ENCODE measurements around the gene SAMSN1.
"Not testable (repeated sequence)": the region's sequence is repeated elsewhere in the genome, so short reads cannot be mapped to it uniquely, and the experiment has no call there.

The SAMSN1 gene

DNA sequence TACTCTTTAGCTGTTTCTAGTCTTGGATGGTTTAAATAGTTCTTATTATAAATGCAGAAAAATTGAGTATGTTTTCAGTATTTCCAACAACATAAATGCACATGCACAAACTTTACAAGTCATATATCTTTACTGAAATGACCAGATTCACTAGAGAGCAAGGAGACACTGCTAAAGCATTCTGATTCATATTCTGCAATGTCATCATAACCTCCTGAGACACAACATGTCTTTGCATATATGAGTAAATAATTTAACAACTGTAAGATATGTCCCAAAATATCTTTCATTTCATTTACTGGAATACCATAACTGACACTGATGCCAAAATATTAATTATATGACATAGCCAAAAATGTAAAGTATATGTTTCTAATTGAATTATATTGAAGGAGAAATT is 16.8 kb upstream of the SAMSN1 start:
- DNase-seq: no peak

- DNase-seq: no peak
Measured at GRCh38 chr21:14560555-14560954, 14.4 kb upstream of the SAMSN1 start.

GRCh38 chr21:14560139-14560538 is 14.0 kb upstream of the SAMSN1 start:
- no peak for DNase-seq

GRCh38 chr21:14559102-14559501 is 13.0 kb upstream of the SAMSN1 start:
- no peak for DNase-seq

GRCh38 chr21:14557413-14557812 is 11.3 kb upstream of the SAMSN1 start:
- no peak for DNase-seq

DNA sequence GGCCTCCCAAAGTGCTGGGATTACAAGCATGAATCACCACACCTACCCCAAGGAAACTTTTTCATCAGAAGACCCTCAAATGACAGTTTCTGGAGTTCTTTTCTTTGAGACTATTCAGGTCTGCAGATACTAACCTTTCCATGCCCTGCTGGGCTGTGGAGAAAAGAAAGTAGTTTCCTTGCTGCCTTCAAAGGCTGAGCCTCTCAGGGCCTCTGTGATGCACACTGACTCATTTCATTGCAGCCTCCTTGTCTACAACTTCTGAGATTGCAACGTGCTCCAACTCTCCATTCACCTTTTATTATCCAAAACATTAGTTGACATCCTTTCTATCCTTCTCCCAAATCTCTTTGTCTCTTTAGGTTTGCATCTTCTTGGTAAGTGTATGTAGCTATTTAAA is 8.8 kb upstream of the SAMSN1 start:
- no peak for DNase-seq

GRCh38 chr21:14553422-14553821 is 7.3 kb upstream of the SAMSN1 start:
- no peak for DNase-seq

DNA sequence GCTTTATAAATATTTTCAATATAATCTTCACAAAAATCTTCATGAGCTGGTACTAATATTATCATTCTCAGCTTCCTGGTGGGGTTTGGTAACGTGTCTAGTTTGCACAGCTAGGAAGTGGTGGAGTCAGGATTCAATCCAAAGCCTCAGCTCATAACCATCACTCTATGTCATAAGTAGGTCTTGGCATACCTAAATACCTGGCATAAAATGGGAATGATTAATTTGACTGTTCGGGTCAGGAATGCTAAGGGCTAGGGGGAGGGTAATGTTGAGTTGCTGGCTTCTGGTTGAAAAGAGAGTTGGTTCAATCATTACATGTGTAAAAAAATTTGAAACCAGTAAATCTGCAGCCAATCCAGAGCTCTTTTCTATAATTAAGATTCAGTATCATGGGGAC is 5.6 kb upstream of the SAMSN1 start:
- no peak for DNase-seq

DNA sequence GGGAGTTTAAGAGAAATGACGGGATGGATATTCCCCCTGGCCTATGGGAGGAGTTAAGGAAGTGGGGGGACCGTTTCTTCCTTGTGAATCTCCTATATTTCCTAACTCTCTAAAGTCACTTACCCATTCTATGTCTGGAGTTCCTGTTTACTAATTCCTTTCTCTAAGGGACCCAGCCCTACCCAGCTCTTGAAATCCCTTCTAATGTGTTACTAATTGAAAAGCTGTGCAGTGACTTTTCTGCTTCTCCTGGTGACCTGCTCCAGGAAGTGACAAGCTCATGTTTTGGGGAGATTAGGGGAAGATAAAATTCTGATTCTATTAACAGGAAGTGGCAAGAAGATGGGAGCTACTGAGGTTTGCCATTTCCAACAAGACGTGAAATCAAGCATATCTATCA is 4.0 kb upstream of the SAMSN1 start:
- no peak for DNase-seq

DNA sequence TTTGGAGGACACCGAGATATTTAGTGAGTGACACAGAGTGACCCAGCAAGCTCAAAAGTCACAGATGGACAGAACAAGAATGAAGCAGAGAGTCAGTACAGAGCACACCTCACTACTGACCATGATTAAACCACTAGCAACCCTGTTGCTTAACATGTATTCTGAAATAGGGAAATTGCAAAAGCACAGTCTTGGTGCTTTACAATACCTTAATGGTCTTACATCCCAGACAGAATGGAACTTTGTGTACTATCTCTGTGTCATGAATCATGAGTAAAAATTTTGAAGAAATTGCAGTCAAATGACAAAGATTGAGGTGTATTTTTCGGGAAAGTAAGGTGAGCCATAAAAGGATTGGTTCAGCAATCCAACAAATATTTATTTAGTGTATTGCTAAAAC is 2.7 kb upstream of the SAMSN1 start:
- DNase-seq: no peak

DNA sequence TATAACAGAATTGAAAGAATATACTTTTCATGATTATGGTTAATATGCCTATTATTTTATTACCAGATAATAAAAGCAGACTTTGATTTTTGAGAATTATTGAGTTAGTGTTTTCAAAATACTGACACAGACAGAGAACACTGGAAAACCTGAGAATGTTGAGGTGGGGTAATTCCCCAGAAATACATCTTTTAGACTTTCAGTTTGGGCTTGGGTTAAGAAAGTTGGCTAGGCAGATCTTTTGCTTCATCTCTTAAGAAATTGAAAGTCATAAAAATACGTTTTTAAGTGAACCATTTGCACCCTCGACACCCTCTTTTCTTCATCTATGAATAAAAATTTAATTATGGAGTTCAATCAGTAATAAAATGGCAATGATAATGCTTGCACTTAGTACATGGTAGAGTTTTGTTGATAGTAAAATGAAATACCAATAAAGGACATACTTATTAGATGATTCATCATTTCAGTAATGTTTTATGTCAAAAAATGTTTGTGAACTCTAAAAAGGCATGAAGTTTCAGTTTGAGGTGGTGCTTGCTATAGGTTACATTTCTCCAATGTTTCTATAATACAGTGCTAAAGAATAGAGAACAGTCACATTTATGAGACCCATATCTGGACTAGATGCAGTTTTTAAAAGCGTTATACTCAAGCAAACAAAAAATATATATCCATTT is 1.9 kb upstream of the SAMSN1 start:
- no peak for DNase-seq

DNA sequence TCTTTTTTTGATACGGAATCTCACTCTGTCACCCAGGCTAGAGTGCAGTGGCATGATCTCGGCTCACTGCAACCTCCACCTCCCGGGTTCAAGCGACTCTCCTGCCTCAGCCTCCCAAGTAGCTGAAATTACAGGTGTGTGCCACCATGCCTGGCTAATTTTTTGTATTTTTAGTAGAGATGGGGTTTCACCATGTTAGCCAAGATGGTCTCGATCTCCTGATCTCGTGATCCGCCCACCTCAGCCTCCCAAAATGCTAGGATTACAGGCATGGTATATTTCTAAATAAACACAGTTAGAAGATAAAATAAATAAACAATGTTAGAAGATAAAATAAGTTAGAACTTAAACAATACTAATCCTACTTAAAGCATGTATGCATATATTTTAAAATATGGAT is 604 bp upstream of the SAMSN1 start:
- not testable (repeated sequence) for DNase-seq

DNA sequence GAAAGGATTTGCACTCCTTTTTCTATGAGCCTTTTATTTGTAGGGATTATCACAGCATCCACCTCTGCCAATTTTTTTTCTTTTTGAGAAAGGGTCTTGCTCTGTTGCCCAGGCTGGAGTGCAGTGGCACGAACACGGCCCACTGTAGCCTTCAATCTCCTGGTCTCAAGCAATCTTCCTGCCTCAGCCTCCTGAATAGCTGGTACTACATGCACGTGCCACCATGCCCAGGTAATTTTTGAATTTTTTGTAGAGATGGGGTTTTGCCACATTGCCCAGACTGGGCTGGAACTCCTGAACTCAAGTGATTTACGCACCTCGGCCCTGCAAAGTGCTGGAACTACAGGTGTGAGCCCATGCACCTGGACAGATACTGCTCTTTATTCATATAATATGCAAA is 2.1 kb downstream of the SAMSN1 start:
- no peak for DNase-seq

DNA sequence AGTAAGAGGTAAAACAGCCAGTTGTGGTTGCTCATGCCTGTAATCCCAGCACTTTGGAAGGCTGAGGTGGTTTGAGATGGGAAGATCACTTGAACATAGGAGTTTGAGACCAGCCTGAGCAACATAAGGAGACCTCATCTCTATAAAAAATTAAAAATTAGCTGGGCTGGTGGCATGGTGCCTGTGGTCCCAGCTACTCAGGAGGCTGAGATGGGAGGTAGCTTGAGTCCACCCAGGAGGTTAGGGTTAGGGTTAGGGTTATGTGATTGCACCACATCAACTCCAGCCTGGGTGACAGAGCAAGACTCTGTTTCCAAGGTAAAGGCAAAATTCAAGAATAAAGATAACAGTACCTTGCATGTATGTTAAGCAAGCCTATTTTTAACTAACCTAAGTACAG is 3.5 kb downstream of the SAMSN1 start:
- DNase-seq: no peak

DNA sequence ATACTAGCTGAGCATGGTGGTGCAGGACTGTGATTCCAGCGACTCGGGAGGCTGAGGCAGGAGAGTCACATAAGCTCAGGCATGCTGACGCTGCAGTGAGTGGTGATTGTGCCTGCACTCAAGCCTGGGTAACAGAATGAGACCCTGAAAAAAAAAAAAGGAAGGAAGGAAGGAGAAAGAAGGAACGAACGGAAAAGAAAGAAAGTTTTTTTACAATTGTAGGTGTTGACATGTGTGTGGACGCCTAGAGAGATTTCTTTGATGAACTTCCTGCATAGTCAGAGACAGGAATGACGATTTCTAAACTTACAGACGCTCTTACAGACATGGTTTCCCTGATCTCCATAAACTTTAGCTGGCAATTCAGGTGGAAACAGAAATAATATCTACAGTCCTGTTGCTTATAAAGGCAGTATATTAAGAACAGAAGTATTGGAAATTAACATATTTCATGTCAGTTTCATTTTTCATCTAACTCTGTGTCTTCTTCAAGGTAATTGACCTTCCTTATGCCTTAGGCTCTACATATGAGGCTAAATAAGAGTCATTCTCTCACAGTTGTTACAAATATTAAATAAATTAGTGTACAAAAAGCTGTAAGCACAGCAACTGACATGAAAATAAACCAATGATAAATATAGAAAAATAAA is 4.1 kb downstream of the SAMSN1 start:
- no peak for DNase-seq

DNA sequence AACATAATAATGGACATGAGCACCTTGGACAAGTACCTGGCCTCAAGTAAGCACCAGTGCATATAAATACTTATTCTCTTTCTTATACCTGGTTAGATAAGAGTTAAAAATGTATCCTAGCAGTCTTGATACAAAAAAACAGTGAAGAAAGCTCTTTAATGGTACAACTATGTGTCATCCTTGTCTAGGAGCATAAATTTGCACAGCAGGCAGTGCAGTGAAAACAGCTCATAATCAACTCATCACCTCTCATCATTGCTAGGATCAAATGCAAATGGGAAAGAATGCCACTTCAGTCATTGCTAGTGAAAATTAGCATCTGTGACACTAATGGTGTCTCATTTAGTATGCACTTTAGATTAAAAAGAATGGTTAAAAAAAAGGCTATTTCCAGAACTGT is 7.6 kb downstream of the SAMSN1 start:
- DNase-seq: no peak

- no peak for DNase-seq
Measured at GRCh38 chr21:14536929-14537328, 9.2 kb downstream of the SAMSN1 start.

DNA sequence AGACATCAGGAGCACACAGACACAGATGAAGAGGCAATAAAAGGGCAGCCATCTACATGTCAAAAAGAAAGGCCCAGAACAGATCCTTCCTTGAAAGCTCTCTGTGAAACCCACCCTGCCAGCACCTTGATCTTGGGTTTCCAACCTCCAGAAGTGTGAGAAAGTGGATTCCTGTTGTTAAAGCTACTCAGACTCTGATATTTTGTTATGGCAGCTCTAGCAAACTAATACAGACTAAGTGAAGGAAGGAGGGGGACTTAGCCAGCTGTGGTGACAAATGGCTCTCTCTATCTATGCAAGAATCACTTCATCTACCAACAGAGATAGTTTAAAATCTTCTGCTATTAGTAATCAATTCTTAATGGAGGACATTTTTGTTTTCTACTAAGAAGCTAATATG is 10.4 kb downstream of the SAMSN1 start:
- DNase-seq: no peak

DNA sequence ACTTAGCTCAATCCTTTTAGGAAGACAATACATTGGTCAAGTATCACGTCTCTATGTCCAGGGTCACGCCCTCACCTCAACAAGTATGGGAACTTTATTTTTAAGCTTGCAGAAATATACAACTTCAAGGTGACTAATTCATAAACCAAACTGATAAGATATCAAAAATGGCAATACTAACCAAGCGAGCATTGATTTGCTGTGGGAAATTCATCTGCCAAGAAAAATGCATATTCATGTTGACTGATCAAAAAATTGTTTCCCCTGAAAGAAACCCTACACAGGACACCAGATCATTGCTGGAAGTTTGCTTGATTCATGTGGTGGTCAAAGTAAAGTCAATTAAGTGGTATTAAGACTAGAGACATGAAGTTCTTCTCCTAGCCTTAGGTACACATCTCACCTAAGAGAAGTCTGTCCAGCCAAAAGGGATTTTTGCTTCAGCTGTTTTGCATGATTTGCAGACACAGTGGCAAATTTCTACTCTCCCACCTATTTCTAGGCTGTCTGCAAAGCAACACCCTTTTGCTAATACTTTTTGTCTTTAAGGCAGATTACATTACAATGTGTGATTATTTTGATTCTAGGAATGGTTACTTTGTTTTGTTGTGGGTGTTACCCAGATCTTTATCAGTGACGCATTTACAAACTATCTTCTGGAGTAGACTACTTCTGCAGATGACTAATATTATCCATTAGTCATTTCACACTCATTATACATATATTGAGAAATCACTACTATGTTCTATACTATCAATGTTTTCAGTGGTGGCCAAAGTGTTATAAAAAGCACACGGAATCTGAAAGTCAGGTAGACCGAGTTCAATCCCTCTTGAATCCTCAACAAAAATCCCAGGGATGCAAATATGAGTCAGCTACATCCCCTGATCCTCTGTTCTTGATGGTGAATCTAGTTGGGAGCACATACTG is 12.4 kb downstream of the SAMSN1 start:
- DNase-seq: no peak

GRCh38 chr21:14531757-14532316 is 14.3 kb downstream of the SAMSN1 start:
- DNase-seq: no peak

- no peak for DNase-seq
Measured at GRCh38 chr21:14530592-14530991, 15.5 kb downstream of the SAMSN1 start.

DNA sequence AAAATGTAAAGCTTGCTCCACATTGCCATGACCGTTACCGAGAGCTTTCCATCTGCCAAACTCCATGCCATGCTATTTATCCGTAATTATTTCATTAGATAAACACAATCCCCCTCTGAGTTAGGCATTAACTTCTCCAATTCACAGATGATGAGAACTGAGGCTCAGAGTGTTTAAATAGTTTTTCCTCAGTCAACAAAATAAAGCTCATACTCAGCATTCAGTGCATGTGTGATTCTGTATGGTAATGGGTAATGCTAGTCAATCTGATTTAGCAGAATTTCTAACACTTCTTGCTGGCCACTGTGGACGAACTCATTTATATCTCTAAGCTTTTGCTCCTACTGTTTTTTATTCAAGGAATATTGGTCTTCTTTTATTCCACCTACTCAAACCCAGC is 17.3 kb downstream of the SAMSN1 start:
- no peak for DNase-seq

Measured in GDM1 (cell line).